ENCODE results near the gene PSEN2.
"Not testable (repeated sequence)": the region's sequence is repeated elsewhere in the genome, so short reads cannot be mapped to it uniquely, and the experiment has no call there.

The PSEN2 gene

GRCh38 chr1:226916497-226916896 lies 46.1 kb downstream of the PSEN2 start:
- no peak for DNase-seq (ENCODE audit: low read depth)

- DNase-seq (ENCODE audit: low read depth): no peak
These were observed 49.2 kb downstream of the PSEN2 start for GRCh38 chr1:226919587-226919986.

GRCh38 chr1:226919995-226920394 lies 49.6 kb downstream of the PSEN2 start:
- no peak for DNase-seq (ENCODE audit: low read depth)

GRCh38 chr1:226920446-226920894 lies 50.1 kb downstream of the PSEN2 start:
- no peak for DNase-seq (ENCODE audit: low read depth)

GRCh38 chr1:226921504-226921903 lies 51.1 kb downstream of the PSEN2 start:
- no peak for DNase-seq (ENCODE audit: low read depth)

GRCh38 chr1:226929260-226930111 lies 59.1 kb downstream of the PSEN2 start:
- DNase-seq (ENCODE audit: low read depth): not testable (repeated sequence)

GRCh38 chr1:226934483-226935237 lies 64.2 kb downstream of the PSEN2 start:
- DNase-seq (ENCODE audit: low read depth): no peak

GRCh38 chr1:226937940-226938725 lies 67.7 kb downstream of the PSEN2 start:
- DNase-seq (ENCODE audit: low read depth): no peak

GRCh38 chr1:226938903-226939437 lies 68.6 kb downstream of the PSEN2 start:
- DNase-seq (ENCODE audit: low read depth): no peak

GRCh38 chr1:226939438-226940028 lies 69.1 kb downstream of the PSEN2 start:
- no peak for DNase-seq (ENCODE audit: low read depth)

- peak; percentile 97 for DNase-seq (ENCODE audit: low read depth)
These were observed 69.8 kb downstream of the PSEN2 start, which contains the start of gene COQ8A for GRCh38 chr1:226940029-226940805. TSS of gene COQ8A (plus strand) at chr1:226940294. CDS start at chr1:226961386, 21,092 bp downstream.

GRCh38 chr1:226940806-226941067 lies 70.3 kb downstream of the PSEN2 start:
- no peak for DNase-seq (ENCODE audit: low read depth)

- DNase-seq (ENCODE audit: low read depth): no peak
These were observed 72.0 kb downstream of the PSEN2 start for GRCh38 chr1:226942392-226942791.

GRCh38 chr1:226943156-226943555 lies 72.7 kb downstream of the PSEN2 start:
- DNase-seq (ENCODE audit: low read depth): no peak

- no peak for DNase-seq (ENCODE audit: low read depth)
These were observed 73.5 kb downstream of the PSEN2 start for GRCh38 chr1:226943927-226944326.

GRCh38 chr1:226945106-226945857 lies 74.9 kb downstream of the PSEN2 start:
- DNase-seq (ENCODE audit: low read depth): no peak
